Stomach (tissue), 4 donors: ENCODE measurements around the gene BMP7.

Source experiments
- CTCF ChIP-seq, 7 experiments: fragments of 450-650 bp in 4 of 7; fragments of 200-600 bp in 3 of 7; sonication (generic) in 3 of 7; IDR thresholded peaks; one replicate each; pipeline ENCODE4 v1.5.1; 2016 to 2019; ENCODE audit warnings: antibody characterized with exemption in 7 of 7, control low read depth in 2 of 7, mild to moderate bottlenecking in 1 of 7
- EP300 ChIP-seq: sonication (generic); formaldehyde crosslinking; IDR thresholded peaks from one replicate; pipeline ENCODE4 v1.6.1; 2017; ENCODE audit warnings: antibody characterized with exemption
- POLR2A ChIP-seq, 4 donors: fragments of 450-650 bp; IDR thresholded peaks; one replicate each; pipeline ENCODE4 v1.6.1; 2016; ENCODE audit warnings: antibody characterized with exemption in 4 of 4, control low read depth in 2 of 4, mild to moderate bottlenecking in 1 of 4, moderate library complexity in 1 of 4
- POLR2AphosphoS5 ChIP-seq, 3 donors: sonication (generic); formaldehyde crosslinking; IDR thresholded peaks; one replicate each; pipeline ENCODE4 v1.6.1; 2016; ENCODE audit warnings: antibody characterized with exemption in 3 of 3

GRCh38 chr20:57310821-57311514, 44.5 kb upstream of the BMP7 start:
- TF ChIP-seq CTCF (IDR thresholded peaks at IDR 0.05) = no peak
- no peak for TF ChIP-seq POLR2A (IDR thresholded peaks at IDR 0.05)
- no peak for TF ChIP-seq EP300
- TF ChIP-seq POLR2AphosphoS5 (IDR thresholded peaks at IDR 0.05) = no peak
